ENCODE results near the gene GALNTL6.
"Not testable (repeated sequence)": the region's sequence is repeated elsewhere in the genome, so short reads cannot be mapped to it uniquely, and the experiment has no call there.

The GALNTL6 gene

DNA sequence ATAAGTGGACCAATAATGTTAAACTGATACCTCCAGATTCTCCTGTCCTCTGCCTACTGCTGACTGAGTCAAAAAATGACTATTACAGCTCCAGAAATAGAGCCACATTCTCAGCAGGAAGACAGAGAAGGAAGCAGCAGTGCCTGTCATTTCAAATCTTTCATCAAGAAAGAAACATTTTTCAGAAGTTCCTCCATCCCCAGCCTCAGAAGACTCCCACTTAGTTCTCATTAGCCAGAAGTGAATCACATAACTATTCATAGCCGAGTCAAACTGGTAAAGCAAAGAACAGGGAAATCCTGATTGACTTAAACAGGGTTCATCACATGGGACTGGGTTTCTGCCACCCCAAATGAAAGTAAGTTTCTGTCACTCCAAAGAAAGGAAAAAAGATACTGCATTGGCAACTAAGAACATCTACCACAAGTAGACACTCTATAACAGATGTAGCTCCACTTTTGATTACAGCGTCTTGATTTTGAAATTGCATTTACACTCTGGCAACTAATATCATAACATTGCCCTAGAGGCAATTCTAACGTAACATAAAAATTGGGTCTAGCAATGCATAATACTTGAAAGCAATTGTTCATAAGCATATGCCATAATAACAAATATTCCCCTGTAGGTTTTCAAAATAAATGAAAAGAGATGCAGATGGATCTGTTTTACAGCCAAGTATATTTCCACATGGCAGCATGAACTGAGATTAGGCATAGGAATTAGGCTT lies 599.8 kb downstream of the GALNTL6 start:
- no peak for DNase-seq
- no peak overlapping the region for H3K4me3 Mint-ChIP-seq

DNA sequence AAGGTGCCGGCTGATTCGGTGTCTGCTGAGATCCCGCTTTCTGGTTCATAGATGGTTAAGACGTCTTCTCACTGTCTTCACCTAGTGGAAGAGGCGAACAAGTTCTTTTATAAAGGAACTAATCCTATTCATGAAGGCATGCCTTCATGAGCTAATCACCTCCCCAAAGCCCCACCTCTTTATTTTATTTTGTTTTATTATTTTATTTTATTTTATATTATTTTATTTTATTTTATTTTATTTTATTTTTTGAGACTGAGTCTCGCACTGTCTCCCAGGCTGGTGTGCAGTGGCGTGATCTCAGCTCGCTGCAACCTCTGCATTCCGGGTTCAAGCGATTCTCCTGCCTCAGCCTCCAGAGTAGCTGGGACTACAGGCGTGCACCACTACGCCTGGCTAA lies 615.8 kb downstream of the GALNTL6 start:
- H3K27me3 Mint-ChIP-seq; DNase-seq; H3K27ac Mint-ChIP-seq; H3K9me3 Mint-ChIP-seq; H3K4me3 Mint-ChIP-seq; H3K36me3 Mint-ChIP-seq; H3K4me1 Mint-ChIP-seq; ATAC-seq (replicated peaks): not testable (repeated sequence)

More for the DNA sequence above, 599.8 kb downstream of the GALNTL6 start:
- H3K9me3 Mint-ChIP-seq, result no peaks in the 10 kb centered on the region
- no peaks in the 10 kb centered on the region for H3K4me1 Mint-ChIP-seq
- no peak overlapping the region for H3K27ac Mint-ChIP-seq
- no peaks in the 10 kb centered on the region for H3K36me3 Mint-ChIP-seq
- ATAC-seq (replicated peaks), result no peak
- H3K27me3 Mint-ChIP-seq, result no peaks in the 10 kb centered on the region

DNA sequence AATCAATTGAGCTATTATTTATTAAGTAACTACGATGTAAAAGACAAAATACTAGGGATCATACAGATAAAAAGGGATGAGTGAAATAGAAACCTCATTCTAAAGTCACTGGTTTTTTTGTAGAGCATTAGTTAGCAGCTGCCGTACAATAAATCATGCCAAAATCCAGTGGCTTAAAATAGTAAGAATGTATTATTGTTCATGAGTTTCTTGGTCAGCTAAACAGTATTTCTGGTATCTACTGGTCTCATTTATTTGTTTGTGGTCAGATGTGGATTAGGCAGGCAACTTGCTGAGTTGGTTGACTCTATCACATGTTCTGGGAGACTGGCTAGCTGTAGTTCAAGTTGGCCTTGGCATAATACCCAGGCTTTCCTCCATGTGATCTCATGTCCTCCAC lies 667.3 kb downstream of the GALNTL6 start:
- DNase-seq (no peak), ATAC-seq (replicated peaks) (no peak)
- H3K9me3 Mint-ChIP-seq, result peaks cover 7 to 10% of the 10 kb centered on the region in 2 donors
- H3K27me3 Mint-ChIP-seq, result no peaks in the 10 kb centered on the region
- no peak overlapping the region for H3K27ac Mint-ChIP-seq
- no peak overlapping the region for H3K4me3 Mint-ChIP-seq
- no peaks in the 10 kb centered on the region for H3K4me1 Mint-ChIP-seq
- H3K36me3 Mint-ChIP-seq, result no peaks in the 10 kb centered on the region

DNA sequence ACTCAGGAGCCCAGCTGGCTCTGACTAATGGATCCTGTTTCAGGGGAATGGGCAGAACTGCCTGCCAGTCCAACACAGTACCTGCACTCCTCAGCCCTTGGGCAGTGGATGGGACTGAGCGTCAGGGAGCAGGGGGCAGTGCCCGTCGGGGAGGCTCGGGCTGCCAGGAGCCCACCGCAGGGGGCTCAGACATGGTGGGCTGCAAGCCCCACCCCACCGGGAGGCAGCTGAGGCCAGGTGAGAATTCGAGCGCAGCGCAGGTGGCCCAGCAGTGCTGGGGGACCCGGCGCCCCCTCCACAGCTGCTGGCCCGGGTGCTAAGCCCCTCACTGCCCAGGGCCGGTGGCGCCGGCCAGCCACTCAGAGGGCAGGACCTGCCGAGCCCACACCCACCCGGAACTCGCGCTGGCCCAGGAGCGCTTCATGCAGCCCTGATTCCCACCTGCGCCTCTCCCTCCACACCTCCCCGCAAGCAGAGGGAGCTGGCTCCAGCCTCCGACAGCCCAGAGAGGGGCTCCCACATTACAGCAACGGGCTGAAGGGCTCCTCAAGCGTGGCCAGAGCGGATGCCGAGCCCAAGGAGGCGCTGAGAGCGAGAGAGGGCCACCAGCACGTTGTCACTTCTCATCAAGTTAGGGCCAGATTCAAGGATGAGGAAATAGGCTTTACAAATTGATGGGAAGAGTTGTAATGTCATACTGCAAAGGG lies 668.8 kb downstream of the GALNTL6 start:
- no peak for ATAC-seq (replicated peaks)
- no peak overlapping the region for H3K4me3 Mint-ChIP-seq
- H3K9me3 Mint-ChIP-seq, result peaks cover 7 to 10% of the 10 kb centered on the region in 2 donors
- no peak for DNase-seq
- H3K4me1 Mint-ChIP-seq, result no peaks in the 10 kb centered on the region
- no peaks in the 10 kb centered on the region for H3K27me3 Mint-ChIP-seq
- no peak overlapping the region for H3K27ac Mint-ChIP-seq
- H3K36me3 Mint-ChIP-seq, result no peaks in the 10 kb centered on the region

DNA sequence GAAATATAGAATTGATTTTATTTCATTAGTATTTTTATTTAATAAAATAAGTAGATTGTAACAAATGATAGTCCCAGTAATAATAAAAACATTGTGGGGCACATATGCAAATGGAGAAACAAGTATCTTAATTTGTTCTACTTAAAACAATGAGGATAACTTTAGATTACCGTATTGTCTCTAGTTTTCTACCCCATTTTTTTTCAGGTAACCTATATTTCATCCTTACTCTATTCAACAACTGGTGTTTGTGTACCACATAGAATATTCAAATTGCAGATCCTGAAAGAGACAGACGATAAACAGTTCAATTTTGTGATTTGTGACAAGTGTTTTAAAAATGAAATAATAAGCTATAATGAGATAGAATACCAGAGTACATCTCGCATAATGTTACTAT lies 671.8 kb downstream of the GALNTL6 start:
- DNase-seq (no peak), ATAC-seq (replicated peaks) (no peak)
- Mint-ChIP-seq H3K4me3 (no peak overlapping the region), H3K27ac (no peak overlapping the region), H3K36me3 (no peaks in the 10 kb centered on the region), H3K27me3 (no peaks in the 10 kb centered on the region), H3K9me3 (peaks cover 7 to 10% of the 10 kb centered on the region in 2 donors), H3K4me1 (no peaks in the 10 kb centered on the region)

DNA sequence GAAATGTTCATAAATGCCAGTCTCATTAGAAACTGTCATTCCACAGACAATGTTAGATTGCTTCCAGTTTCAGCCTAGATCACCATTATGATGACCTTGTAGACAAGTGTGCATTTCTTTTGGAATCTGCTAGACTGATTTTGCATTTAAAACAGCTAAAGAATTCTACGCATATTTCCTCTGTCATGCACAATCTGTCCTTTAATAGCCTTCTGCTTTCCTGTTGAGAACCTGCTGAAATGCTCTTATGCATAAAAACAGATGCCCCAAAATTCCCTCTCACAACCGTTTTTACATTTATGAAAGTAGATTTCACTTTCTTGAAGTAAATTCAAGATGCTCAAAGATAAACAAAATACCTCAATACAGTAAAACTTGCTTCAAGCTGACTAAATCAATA lies 673.3 kb downstream of the GALNTL6 start:
- ATAC-seq (replicated peaks) (no peak), DNase-seq (no peak)
- Mint-ChIP-seq H3K27me3 (no peaks in the 10 kb centered on the region), H3K4me3 (no peak overlapping the region), H3K27ac (no peak overlapping the region), H3K36me3 (no peaks in the 10 kb centered on the region), H3K4me1 (no peaks in the 10 kb centered on the region), H3K9me3 (peaks cover 0 to 5% of the 10 kb centered on the region in 2 donors)

DNA sequence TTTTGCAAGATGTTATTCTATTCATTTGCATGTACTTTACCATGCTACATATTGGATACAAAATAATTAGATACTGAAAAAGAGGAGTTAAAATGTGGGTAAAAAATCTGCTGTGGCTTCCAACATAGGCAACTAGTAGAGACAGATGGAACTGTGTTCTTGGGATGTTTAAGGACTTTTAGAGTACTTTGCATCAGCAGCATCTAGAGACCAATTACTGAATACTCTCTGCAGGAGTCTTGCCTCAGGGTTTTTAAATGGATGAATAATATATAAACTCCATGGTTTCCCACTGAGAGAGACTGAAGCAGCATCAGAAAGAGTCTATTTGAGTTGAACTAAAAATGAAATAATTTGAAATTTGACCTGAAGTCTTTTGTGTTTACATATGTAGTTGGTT lies 676.7 kb downstream of the GALNTL6 start:
- Mint-ChIP-seq H3K36me3 (no peaks in the 10 kb centered on the region), H3K27ac (no peak overlapping the region), H3K4me1 (no peaks in the 10 kb centered on the region), H3K27me3 (no peaks in the 10 kb centered on the region), H3K4me3 (no peak overlapping the region), H3K9me3 (no peaks in the 10 kb centered on the region)
- DNase-seq, result no peak
- no peak for ATAC-seq (replicated peaks)

DNA sequence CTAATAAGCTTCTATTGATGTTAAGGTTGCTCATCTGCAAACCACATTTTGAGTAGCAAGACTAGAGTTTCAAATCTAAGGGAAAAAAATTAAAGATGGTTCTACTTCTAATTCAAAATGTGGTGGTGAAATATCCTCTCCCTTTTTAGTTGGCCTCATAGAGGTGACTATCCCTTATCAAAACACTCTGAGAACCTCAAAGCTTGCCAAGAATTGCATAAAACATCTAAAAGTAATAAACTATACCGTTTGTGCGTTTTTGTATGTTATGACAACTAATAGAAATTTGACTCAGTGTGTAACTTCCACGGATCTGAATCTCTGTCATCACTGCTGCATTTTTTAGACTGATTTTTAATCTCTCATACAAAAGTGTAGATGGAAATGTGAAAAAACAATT lies 682.6 kb downstream of the GALNTL6 start:
- no peak for DNase-seq
- Mint-ChIP-seq H3K36me3 (no peaks in the 10 kb centered on the region), H3K27me3 (no peaks in the 10 kb centered on the region), H3K27ac (no peak overlapping the region), H3K9me3 (no peaks in the 10 kb centered on the region), H3K4me1 (no peaks in the 10 kb centered on the region), H3K4me3 (no peak overlapping the region)
- ATAC-seq (replicated peaks), result no peak

DNA sequence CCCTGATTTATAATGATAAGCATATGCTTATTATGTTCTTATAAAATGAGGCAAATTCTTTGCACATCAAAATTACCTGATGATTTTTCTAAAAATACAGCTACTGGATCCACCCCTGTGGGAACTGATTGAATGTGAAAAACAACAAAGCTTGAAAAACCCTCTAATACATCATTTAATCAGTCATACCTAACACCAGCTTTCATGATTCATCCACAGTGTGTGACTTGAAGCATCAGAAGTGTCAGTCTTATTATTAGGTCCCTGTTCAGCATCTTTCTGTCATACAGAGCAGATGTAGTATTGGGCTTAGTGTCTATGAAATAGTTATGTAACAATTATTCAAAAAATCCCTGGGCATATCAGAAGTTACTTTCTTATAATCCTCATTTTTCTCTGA lies 684.1 kb downstream of the GALNTL6 start:
- Mint-ChIP-seq H3K4me1 (no peaks in the 10 kb centered on the region), H3K9me3 (no peaks in the 10 kb centered on the region), H3K36me3 (no peaks in the 10 kb centered on the region), H3K27ac (no peak overlapping the region), H3K27me3 (no peaks in the 10 kb centered on the region), H3K4me3 (no peak overlapping the region)
- DNase-seq (no peak), ATAC-seq (replicated peaks) (no peak)

DNA sequence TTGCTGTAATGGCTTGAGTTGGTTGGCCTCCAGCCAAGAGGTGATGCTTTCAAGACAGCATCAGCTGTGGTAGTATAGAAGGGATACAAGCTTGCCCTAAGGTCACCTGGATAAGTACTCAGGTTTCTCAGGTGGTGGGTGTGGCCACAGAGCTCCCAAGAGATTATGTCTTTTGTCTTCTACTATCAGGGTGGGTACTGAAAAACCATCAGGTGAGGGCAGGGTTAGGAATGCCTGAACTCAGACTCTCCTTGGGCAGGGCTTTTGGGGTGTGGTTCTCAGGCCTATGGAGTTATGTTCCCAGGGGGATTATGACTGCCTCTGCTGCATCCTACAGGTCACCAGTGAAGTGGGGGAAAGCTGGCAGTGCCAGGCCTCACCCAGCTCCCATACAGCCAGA lies 700.8 kb downstream of the GALNTL6 start:
- ATAC-seq (replicated peaks) (no peak), DNase-seq (no peak)
- Mint-ChIP-seq H3K27ac (no peak overlapping the region), H3K27me3 (no peaks in the 10 kb centered on the region), H3K36me3 (no peaks in the 10 kb centered on the region), H3K4me3 (no peak overlapping the region), H3K4me1 (no peaks in the 10 kb centered on the region), H3K9me3 (peaks cover 0 to 7% of the 10 kb centered on the region in 2 donors)

DNA sequence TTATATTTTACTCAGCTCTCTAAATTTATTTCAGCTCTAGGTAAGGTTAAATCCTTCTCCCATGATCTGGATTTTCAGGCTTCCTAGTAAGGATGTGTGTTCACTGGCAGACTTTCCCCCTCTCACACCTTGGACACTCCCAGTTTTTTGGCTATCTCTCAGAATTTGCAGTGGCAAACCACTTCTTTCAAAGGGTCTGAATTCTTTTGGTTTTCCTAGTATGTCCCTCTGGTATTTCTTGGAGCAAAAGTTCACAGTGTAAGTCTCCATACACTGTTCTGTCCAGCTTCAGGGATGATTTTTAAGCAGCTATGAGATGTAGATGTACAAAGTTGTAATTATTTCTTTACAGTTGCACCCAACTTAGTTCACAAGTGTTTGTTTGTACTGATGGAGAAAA lies 701.6 kb downstream of the GALNTL6 start:
- Mint-ChIP-seq H3K4me1 (no peaks in the 10 kb centered on the region), H3K9me3 (peaks cover 0 to 7% of the 10 kb centered on the region in 2 donors), H3K27ac (no peak overlapping the region), H3K27me3 (no peaks in the 10 kb centered on the region), H3K36me3 (no peaks in the 10 kb centered on the region), H3K4me3 (no peak overlapping the region)
- ATAC-seq (replicated peaks), result no peak
- no peak for DNase-seq

DNA sequence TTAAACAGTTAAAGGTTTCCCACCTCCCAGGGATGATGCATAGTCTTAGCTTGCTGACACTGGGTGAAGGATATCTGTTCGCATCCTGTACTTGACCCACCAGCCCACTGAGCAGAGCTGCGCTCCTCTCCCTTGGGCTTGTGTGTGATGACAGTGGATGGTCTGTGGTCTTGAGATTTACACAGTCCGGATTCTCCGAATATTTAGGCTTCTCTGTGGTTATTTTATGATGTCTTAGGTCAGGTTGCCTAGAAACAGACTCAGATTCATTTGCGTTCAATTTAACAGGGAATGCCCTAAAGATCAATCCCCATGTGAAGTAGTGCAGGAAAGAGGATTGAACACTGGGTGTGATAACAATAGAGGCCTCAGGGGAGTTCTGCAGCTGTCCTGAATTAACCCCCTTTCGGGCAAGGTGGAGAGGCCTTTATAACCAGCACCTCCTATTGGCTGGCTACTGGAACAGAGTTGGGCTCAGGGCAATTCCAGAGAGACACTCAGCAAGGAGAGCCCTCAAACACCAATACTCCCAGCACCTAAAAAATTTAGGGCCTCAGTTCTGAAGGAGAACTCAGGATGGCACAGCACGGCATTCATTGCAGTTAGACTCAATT lies 702.2 kb downstream of the GALNTL6 start:
- no peak for ATAC-seq (replicated peaks)
- Mint-ChIP-seq H3K4me1 (no peaks in the 10 kb centered on the region), H3K9me3 (peaks cover 0 to 7% of the 10 kb centered on the region in 2 donors), H3K27me3 (no peaks in the 10 kb centered on the region), H3K4me3 (no peak overlapping the region), H3K27ac (no peak overlapping the region), H3K36me3 (no peaks in the 10 kb centered on the region)
- DNase-seq, result no peak

DNA sequence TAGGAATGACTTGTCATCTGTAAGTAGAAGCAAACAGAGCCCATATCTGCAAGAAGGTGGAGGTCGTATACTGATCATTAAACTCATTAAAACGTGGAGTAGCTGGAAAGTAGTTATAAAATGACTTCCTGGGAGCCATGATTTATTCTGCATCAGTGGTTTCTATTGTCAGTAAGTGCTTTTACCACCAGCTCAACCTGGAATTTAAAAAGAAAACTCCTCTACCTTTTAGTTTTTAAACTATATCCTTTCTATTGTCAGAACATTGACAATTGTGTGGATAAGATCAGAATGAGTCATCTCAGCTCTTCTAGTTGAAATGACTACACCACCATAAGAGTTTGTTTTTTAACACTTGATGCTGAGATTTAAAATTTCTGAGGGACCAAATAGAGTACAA lies 704.2 kb downstream of the GALNTL6 start:
- no peak overlapping the region for H3K27ac Mint-ChIP-seq
- no peaks in the 10 kb centered on the region for H3K36me3 Mint-ChIP-seq
- no peak overlapping the region for H3K4me3 Mint-ChIP-seq
- ATAC-seq (replicated peaks) (no peak), DNase-seq (no peak)
- no peaks in the 10 kb centered on the region for H3K4me1 Mint-ChIP-seq
- H3K27me3 Mint-ChIP-seq, result no peaks in the 10 kb centered on the region
- H3K9me3 Mint-ChIP-seq, result peaks cover 0 to 7% of the 10 kb centered on the region in 2 donors

DNA sequence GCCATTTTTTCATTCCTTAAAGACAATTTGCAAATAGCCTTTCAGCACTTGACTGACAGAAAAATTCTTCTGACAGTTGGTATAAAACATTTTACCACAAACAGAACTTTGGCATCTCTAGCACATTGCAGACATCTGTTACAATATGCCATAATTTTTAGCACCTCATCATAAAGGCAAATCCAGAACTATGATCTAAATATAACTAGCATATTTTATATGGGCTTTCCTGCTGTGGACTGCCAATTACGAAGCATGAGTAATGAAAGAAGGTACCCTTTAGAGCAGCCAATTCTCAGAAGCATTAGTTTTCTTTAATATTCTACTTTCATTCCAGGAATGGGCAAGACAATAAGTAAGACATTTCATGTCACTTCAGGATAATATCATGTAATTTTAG lies 708.0 kb downstream of the GALNTL6 start:
- Mint-ChIP-seq H3K36me3 (no peaks in the 10 kb centered on the region), H3K4me3 (no peak overlapping the region), H3K9me3 (peaks cover 0 to 2% of the 10 kb centered on the region in 2 donors), H3K27ac (no peak overlapping the region), H3K27me3 (no peaks in the 10 kb centered on the region), H3K4me1 (no peaks in the 10 kb centered on the region)
- no peak for ATAC-seq (replicated peaks)
- no peak for DNase-seq

DNA sequence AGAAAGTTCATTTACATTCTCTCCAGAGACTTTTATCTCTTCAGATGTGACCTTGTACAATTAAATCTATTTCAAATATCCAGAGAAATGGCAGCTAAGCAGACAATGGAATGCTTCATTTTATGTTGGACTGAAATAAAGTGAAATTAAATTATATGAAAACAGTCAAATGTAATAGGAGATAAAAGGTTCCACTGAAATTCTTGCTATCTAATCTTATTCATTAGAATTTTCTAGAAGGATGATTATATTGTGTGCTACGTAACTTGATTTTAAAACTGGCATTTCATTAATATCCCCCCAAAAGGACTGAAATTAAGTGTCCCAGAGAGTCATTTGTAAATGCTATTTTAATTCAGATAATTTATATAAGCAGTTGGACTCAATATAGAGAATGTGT lies 708.5 kb downstream of the GALNTL6 start:
- no peaks in the 10 kb centered on the region for H3K36me3 Mint-ChIP-seq
- no peak overlapping the region for H3K4me3 Mint-ChIP-seq
- peaks cover 0 to 2% of the 10 kb centered on the region in 2 donors for H3K9me3 Mint-ChIP-seq
- no peak for ATAC-seq (replicated peaks)
- H3K27me3 Mint-ChIP-seq, result no peaks in the 10 kb centered on the region
- H3K27ac Mint-ChIP-seq, result no peak overlapping the region
- no peaks in the 10 kb centered on the region for H3K4me1 Mint-ChIP-seq
- no peak for DNase-seq
